ENCODE data around the gene SNAPC4. TPM values are rescaled to one million over a fixed set of nuclear protein-coding genes. Genes with fewer than 3 reads are reported as not detected.

The SNAPC4 gene
- total RNA-seq, 1 experiment from 2014 or later: 29.7 TPM

DNA sequence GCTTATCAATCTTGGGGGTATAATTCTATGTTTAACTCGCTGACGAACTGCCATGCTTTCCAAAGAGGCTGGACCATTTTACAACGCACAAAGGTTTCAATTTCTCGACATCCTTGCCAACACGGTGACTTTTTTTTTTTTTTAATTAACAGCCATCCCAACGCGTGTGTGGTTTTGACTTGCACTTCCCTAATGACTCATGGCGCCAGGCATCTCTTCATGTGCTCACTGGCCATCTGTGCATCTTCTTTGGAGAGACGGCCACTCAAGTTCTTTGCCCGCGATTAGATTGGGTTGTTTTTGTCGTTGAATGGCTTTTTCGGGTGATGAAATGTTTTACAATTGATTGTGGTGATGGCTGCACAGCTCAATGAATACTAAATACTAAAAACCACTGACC is 14.0 kb downstream of the SNAPC4 start:
- H3K36me3 Mint-ChIP-seq (ENCODE audit: insufficient read depth in 1 of 3, low read depth in 3 of 3): peaks cover 37 to 85% (median 72%) of the 10 kb centered on the region in 3 experiments; a peak in 6 of 7 replicates
- no peak for DNase-seq

More for the DNA sequence above, 14.0 kb downstream of the SNAPC4 start:
- Histone ChIP-seq H2BK120ac (ENCODE audit: low read depth, low read length, poor library complexity, severe bottlenecking) (no peak overlapping the region), H2AK5ac (ENCODE audit: insufficient read length, low read length) (no peak overlapping the region), H3K23ac (ENCODE audit: insufficient read length, low read depth, low read length) (no peak overlapping the region), H4K8ac (replicated peaks; ENCODE audit: insufficient read length, low read depth, low read length) (no peak overlapping the region), H3K79me2 (ENCODE audit: insufficient read depth, low read length) (no peaks in the 10 kb centered on the region), H3K56ac (ENCODE audit: insufficient read length, low read depth, low read length) (no peak overlapping the region), H2BK12ac (ENCODE audit: insufficient read length, low read depth, low read length) (no peak overlapping the region), H3K79me1 (ENCODE audit: insufficient read depth, low read depth, low read length, poor library complexity, severe bottlenecking) (no peaks in the 10 kb centered on the region), H3K4ac (ENCODE audit: low read depth, low read length) (no peak overlapping the region), H3T11ph (ENCODE audit: low read length) (no peak overlapping the region), H3K27ac (ENCODE audit: insufficient read length, low read depth, low read length) (no peak overlapping the region), H4K91ac (ENCODE audit: insufficient read length, low read depth, low read length) (no peak overlapping the region), H4K5ac (ENCODE audit: insufficient read length, low read depth, low read length) (no peak overlapping the region), H3K18ac (ENCODE audit: insufficient read length, low read depth, low read length) (no peak overlapping the region), H3K14ac (ENCODE audit: insufficient read depth, low read length) (no peak overlapping the region), H2AFZ (ENCODE audit: low read length) (no peak overlapping the region), H2BK20ac (ENCODE audit: low read depth, low read length, poor library complexity, severe bottlenecking) (no peak overlapping the region), H4K20me1 (ENCODE audit: control insufficient read depth, insufficient read depth, insufficient read length) (no peaks in the 10 kb centered on the region), H3K4me1 (ENCODE audit: insufficient read depth, low read length) (no peaks in the 10 kb centered on the region), H2BK5ac (ENCODE audit: insufficient read length, low read length) (no peak overlapping the region), H2BK15ac (ENCODE audit: low read depth, low read length) (no peak overlapping the region), H3K9me3 (ENCODE audit: control insufficient read depth, low read depth, low read length) (no peaks in the 10 kb centered on the region), H3K9ac (ENCODE audit: extremely low read depth, insufficient read length, low read length) (no peak overlapping the region), H3K4me2 (ENCODE audit: insufficient read depth, insufficient read length, low read length) (no peak overlapping the region), H3K27me3 (ENCODE audit: insufficient read depth, low read length) (no peaks in the 10 kb centered on the region), H3K23me2 (ENCODE audit: insufficient read length, low read depth, low read length, poor library complexity, severe bottlenecking) (no peaks in the 10 kb centered on the region)
- H3K27ac Mint-ChIP-seq: no peak overlapping the region
- TF ChIP-seq CTCF (conservative IDR thresholded peaks at IDR 0.05): no peak
- no peak overlapping the region for H3K4me3 Mint-ChIP-seq
- no peaks in the 10 kb centered on the region for H3K4me1 Mint-ChIP-seq
- no peaks in the 10 kb centered on the region for H3K27me3 Mint-ChIP-seq (ENCODE audit: low read depth)
- H3K9me3 Mint-ChIP-seq: no peaks in the 10 kb centered on the region
- WGBS (ENCODE audit: extremely low coverage, insufficient read length, low lambda C conversion rate): no CpG with 5 or more reads among the region's 13 CpGs
